Tibial nerve (tissue), 3 donors: ENCODE results near the gene TRABD2B.

Source experiments
- POLR2A ChIP-seq, 2 donors: fragments of 450-650 bp; IDR thresholded peaks; one replicate each; pipeline ENCODE4 v1.6.1; 2017; ENCODE audit warnings: antibody characterized with exemption in 2 of 2, mild to moderate bottlenecking in 2 of 2, moderate library complexity in 2 of 2
- TF ChIP-seq, protein P1 (sequence below), 5 experiments: fragments of 200-600 bp in 3 of 5; fragments of 450-650 bp in 2 of 5; sonication (generic) in 3 of 5; IDR thresholded peaks; one replicate each; pipeline ENCODE4 v1.5.1; 2016 to 2019; ENCODE audit warnings: antibody characterized with exemption in 5 of 5, mild to moderate bottlenecking in 3 of 5, moderate library complexity in 2 of 5

- TF ChIP-seq, protein P1, sequence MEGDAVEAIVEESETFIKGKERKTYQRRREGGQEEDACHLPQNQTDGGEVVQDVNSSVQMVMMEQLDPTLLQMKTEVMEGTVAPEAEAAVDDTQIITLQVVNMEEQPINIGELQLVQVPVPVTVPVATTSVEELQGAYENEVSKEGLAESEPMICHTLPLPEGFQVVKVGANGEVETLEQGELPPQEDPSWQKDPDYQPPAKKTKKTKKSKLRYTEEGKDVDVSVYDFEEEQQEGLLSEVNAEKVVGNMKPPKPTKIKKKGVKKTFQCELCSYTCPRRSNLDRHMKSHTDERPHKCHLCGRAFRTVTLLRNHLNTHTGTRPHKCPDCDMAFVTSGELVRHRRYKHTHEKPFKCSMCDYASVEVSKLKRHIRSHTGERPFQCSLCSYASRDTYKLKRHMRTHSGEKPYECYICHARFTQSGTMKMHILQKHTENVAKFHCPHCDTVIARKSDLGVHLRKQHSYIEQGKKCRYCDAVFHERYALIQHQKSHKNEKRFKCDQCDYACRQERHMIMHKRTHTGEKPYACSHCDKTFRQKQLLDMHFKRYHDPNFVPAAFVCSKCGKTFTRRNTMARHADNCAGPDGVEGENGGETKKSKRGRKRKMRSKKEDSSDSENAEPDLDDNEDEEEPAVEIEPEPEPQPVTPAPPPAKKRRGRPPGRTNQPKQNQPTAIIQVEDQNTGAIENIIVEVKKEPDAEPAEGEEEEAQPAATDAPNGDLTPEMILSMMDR (IDR thresholded peaks at IDR 0.05) = no peak
- TF ChIP-seq POLR2A (IDR thresholded peaks at IDR 0.05) = no peak
Observed at GRCh38 chr1:48039088-48040054, 42.2 kb upstream of the TRABD2B start.
